ENCODE results near the gene ZNF407.

DNA sequence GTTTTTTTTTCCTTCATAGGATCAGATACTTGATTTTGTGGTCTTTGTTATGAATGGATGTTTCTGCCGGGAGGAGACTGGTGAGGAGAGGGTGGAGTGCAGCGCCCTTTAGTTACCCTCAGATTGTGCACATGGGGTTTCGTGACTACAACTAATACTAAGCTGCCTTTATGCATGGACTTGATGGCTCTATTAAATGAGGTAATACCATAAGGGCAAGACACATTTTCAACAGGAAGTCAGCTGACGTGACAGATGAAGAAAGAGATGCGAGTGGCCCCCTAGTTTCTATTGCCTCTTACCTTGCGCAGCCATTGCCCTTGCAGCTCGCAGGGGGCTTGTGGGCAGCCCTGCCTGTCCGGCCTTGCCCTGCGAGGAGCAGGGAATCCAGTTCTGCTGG is 24.4 kb downstream of the ZNF407 start:
- TF ChIP-seq, protein P1, sequence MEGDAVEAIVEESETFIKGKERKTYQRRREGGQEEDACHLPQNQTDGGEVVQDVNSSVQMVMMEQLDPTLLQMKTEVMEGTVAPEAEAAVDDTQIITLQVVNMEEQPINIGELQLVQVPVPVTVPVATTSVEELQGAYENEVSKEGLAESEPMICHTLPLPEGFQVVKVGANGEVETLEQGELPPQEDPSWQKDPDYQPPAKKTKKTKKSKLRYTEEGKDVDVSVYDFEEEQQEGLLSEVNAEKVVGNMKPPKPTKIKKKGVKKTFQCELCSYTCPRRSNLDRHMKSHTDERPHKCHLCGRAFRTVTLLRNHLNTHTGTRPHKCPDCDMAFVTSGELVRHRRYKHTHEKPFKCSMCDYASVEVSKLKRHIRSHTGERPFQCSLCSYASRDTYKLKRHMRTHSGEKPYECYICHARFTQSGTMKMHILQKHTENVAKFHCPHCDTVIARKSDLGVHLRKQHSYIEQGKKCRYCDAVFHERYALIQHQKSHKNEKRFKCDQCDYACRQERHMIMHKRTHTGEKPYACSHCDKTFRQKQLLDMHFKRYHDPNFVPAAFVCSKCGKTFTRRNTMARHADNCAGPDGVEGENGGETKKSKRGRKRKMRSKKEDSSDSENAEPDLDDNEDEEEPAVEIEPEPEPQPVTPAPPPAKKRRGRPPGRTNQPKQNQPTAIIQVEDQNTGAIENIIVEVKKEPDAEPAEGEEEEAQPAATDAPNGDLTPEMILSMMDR (IDR thresholded peaks at IDR 0.05) = no peak
- TF ChIP-seq POLR2A (IDR thresholded peaks at IDR 0.05) = no peak

Data from stomach (tissue), 4 donors.